ENCODE data around the gene DUSP5. TPM values are rescaled to one million over a fixed set of nuclear protein-coding genes. Genes with fewer than 3 reads are reported as not detected.
A peak's percentile ranks its signal among the peaks of the same experiment; 100 is the strongest.

The DUSP5 gene
- total and polyA plus RNA-seq, 4 donors: 2.0 to 8.9 (median 8.0) TPM

DNA sequence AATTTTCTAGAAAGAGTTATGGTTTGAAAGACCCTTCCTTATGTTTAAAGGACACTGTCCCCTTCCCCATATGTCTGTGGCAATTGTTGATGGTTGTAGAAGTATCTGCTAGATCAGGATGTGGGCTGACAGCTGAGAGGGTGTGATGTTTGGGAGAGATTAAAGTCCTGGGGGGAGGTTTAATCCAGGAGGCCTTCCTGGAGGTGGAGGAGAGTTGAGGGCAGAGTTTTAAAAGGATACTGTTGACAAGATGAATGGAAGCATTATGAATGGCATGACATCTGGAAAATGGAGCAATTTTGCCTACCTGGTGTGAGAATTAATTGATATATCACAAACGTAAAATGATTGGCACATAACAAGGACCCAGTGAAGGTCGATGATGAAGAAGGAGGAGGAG lies 36.9 kb downstream of the DUSP5 start:
- no peak for DNase-seq (ENCODE audit: low spot score)
- 86% methylated on average over 2 of the region's 2 CpGs for WGBS
- H3K27ac ChIP-seq (ENCODE audit: low read depth in 1 of 2, low read length in 2 of 2): no peak overlapping the region
- H3K4me3 ChIP-seq (ENCODE audit: low read depth in 1 of 3, low read length in 3 of 3): no peak overlapping the region
- no peak overlapping the region for H3K9ac ChIP-seq (ENCODE audit: low read depth in 1 of 2, low read length in 2 of 2)
- peaks cover 0 to 2% (median 0%) of the 10 kb centered on the region in 4 donors for H3K4me1 ChIP-seq (ENCODE audit: control insufficient read depth in 4 of 4, insufficient read depth in 4 of 4, low read length in 3 of 4)
- no peaks in the 10 kb centered on the region for H3K27me3 ChIP-seq (ENCODE audit: control insufficient read depth in 4 of 4, insufficient read depth in 4 of 4, low read length in 3 of 4)
- H3K9me3 ChIP-seq (ENCODE audit: control insufficient read depth in 4 of 4, low read length in 3 of 4): no peaks in the 10 kb centered on the region
- no peaks in the 10 kb centered on the region for H3K36me3 ChIP-seq (ENCODE audit: control insufficient read depth in 4 of 4, insufficient read depth in 3 of 4, low read depth in 1 of 4, low read length in 3 of 4)
- TF ChIP-seq, protein P1, sequence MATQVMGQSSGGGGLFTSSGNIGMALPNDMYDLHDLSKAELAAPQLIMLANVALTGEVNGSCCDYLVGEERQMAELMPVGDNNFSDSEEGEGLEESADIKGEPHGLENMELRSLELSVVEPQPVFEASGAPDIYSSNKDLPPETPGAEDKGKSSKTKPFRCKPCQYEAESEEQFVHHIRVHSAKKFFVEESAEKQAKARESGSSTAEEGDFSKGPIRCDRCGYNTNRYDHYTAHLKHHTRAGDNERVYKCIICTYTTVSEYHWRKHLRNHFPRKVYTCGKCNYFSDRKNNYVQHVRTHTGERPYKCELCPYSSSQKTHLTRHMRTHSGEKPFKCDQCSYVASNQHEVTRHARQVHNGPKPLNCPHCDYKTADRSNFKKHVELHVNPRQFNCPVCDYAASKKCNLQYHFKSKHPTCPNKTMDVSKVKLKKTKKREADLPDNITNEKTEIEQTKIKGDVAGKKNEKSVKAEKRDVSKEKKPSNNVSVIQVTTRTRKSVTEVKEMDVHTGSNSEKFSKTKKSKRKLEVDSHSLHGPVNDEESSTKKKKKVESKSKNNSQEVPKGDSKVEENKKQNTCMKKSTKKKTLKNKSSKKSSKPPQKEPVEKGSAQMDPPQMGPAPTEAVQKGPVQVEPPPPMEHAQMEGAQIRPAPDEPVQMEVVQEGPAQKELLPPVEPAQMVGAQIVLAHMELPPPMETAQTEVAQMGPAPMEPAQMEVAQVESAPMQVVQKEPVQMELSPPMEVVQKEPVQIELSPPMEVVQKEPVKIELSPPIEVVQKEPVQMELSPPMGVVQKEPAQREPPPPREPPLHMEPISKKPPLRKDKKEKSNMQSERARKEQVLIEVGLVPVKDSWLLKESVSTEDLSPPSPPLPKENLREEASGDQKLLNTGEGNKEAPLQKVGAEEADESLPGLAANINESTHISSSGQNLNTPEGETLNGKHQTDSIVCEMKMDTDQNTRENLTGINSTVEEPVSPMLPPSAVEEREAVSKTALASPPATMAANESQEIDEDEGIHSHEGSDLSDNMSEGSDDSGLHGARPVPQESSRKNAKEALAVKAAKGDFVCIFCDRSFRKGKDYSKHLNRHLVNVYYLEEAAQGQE (IDR thresholded peaks at IDR 0.05): no peak
- TF ChIP-seq RXRA (IDR thresholded peaks at IDR 0.05): no peak
- no peak for TF ChIP-seq RAD21 (IDR thresholded peaks at IDR 0.05)

DNA sequence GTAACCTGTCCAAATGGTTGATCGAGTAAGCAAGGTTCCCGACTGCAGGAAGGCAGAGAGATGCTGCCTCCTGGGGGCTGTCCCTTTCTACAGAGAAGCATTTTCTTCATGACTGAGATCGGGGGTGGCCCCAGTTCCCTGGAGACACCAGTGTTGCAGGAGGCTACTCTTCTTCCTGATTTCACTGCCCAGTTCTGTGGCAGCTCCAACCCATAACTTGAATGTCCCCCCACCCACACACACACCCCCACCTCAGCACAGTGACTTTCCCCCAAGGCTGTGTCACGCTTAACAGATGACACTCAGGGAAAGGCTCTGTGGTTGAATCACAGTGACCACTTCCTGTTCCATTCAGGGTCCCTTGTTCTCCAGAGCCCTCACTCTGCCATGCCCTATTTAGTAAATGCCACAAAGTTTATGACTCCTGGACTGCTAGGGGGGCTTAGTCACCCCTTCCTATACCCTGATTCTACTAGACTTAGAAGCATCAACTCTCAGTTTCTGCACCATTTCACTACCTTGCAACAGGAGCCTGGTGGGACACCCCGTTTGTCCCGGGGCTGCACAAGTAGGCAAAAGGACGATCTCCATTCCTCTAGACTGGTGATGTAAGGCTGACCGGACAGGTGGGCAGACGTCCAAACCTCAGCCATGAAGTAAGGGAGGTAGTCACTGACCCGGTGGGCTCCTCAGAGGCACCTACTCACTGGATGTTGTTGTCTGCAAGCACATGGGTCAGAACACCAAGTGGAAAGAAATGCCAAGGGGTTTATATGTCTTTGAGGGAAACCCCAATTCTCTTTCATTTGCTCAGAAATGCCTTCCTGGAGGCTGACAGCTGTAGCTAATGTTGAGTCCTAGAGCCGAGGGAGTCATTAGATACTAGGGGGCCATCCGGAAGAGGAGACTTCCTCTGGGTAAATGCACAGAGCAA lies 38.5 kb downstream of the DUSP5 start:
- H3K9me3 ChIP-seq (ENCODE audit: control insufficient read depth in 4 of 4, low read length in 3 of 4): no peaks in the 10 kb centered on the region
- no peak for DNase-seq (ENCODE audit: low spot score)
- TF ChIP-seq RAD21 (IDR thresholded peaks at IDR 0.05) (peak; percentile 65 to 67), FOXA2 (IDR thresholded peaks at IDR 0.05) (no peak)
- TF ChIP-seq, protein P2, sequence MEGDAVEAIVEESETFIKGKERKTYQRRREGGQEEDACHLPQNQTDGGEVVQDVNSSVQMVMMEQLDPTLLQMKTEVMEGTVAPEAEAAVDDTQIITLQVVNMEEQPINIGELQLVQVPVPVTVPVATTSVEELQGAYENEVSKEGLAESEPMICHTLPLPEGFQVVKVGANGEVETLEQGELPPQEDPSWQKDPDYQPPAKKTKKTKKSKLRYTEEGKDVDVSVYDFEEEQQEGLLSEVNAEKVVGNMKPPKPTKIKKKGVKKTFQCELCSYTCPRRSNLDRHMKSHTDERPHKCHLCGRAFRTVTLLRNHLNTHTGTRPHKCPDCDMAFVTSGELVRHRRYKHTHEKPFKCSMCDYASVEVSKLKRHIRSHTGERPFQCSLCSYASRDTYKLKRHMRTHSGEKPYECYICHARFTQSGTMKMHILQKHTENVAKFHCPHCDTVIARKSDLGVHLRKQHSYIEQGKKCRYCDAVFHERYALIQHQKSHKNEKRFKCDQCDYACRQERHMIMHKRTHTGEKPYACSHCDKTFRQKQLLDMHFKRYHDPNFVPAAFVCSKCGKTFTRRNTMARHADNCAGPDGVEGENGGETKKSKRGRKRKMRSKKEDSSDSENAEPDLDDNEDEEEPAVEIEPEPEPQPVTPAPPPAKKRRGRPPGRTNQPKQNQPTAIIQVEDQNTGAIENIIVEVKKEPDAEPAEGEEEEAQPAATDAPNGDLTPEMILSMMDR (IDR thresholded peaks at IDR 0.05; ENCODE audit: low read depth, low read length, missing input control): peak; percentile 15
- no peak overlapping the region for H3K4me3 ChIP-seq (ENCODE audit: low read depth in 1 of 3, low read length in 3 of 3)
- 57% methylated on average over 12 of the region's 12 CpGs for WGBS
- H3K9ac ChIP-seq (ENCODE audit: low read depth in 1 of 2, low read length in 2 of 2): no peak overlapping the region
- peaks cover 0 to 2% (median 0%) of the 10 kb centered on the region in 4 donors for H3K4me1 ChIP-seq (ENCODE audit: control insufficient read depth in 4 of 4, insufficient read depth in 4 of 4, low read length in 3 of 4)
- no peaks in the 10 kb centered on the region for H3K36me3 ChIP-seq (ENCODE audit: control insufficient read depth in 4 of 4, insufficient read depth in 3 of 4, low read depth in 1 of 4, low read length in 3 of 4)
- no peak overlapping the region for H3K27ac ChIP-seq (ENCODE audit: low read depth in 1 of 2, low read length in 2 of 2)
- no peaks in the 10 kb centered on the region for H3K27me3 ChIP-seq (ENCODE audit: control insufficient read depth in 4 of 4, insufficient read depth in 4 of 4, low read length in 3 of 4)

DNA sequence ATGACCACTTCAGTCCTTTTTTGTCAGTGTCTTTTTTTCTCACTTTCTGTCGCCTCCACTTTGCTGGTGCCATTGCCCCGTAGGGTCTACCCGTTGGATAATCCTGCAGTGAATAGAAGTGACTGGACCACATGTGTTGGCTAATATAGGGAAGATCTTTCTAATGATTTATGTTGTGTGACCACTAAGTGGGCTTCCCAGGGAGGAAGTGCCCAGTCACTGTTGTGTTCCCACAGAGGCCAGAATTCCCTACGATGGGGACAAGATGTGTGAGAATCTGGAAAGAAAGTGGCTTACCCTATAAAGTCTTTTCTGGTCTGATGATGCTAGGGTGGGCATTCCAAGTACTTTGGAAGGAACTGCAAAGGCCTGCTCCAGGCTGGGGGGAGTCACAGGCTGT lies 41.4 kb downstream of the DUSP5 start:
- H3K27ac ChIP-seq (ENCODE audit: low read depth in 1 of 2, low read length in 2 of 2): no peak overlapping the region
- H3K9me3 ChIP-seq (ENCODE audit: control insufficient read depth in 4 of 4, low read length in 3 of 4): no peaks in the 10 kb centered on the region
- no peak for DNase-seq (ENCODE audit: low spot score)
- WGBS: 92% methylated on average over 4 of the region's 4 CpGs
- no peaks in the 10 kb centered on the region for H3K4me1 ChIP-seq (ENCODE audit: control insufficient read depth in 4 of 4, insufficient read depth in 4 of 4, low read length in 3 of 4)
- H3K36me3 ChIP-seq (ENCODE audit: control insufficient read depth in 4 of 4, insufficient read depth in 3 of 4, low read depth in 1 of 4, low read length in 3 of 4): no peaks in the 10 kb centered on the region
- H3K9ac ChIP-seq (ENCODE audit: low read depth in 1 of 2, low read length in 2 of 2): no peak overlapping the region
- TF ChIP-seq HNF4G (IDR thresholded peaks at IDR 0.05) (no peak), SP1 (IDR thresholded peaks at IDR 0.05) (no peak), FOXA2 (IDR thresholded peaks at IDR 0.05) (no peak), JUND (IDR thresholded peaks at IDR 0.05) (no peak), FOXA1 (IDR thresholded peaks at IDR 0.05) (no peak)
- TF ChIP-seq, protein P2 (IDR thresholded peaks at IDR 0.05; ENCODE audit: low read depth, low read length, missing input control): no peak
- H3K4me3 ChIP-seq (ENCODE audit: low read depth in 1 of 3, low read length in 3 of 3): no peak overlapping the region
- H3K27me3 ChIP-seq (ENCODE audit: control insufficient read depth in 4 of 4, insufficient read depth in 4 of 4, low read length in 3 of 4): no peaks in the 10 kb centered on the region

All from liver (tissue), 9 donors.